Lower lobe of right lung (tissue), 2 donors: ENCODE results near the gene LHX3. TPM values are rescaled to one million over a fixed set of nuclear protein-coding genes. Genes with fewer than 3 reads are reported as not detected.
A peak's percentile ranks its signal among the peaks of the same experiment; 100 is the strongest.

Source experiments
- ATAC-seq, 2 donors: fragments of 200-7000 bp; cut with Tn5 transposase; one replicate each; pipeline ENCODE4 v1.9.1; 2020 to 2022; ENCODE audit warnings: mild to moderate bottlenecking in 2 of 2, moderate library complexity in 2 of 2
- DNase-seq: peaks from one replicate; pipeline ENCODE4 v3.0.0-alpha.2; 2020
- H3K27ac ChIP-seq: fragments of 200-600 bp; one replicate; pipeline ENCODE4 v1.8.0; 2022
- H3K27me3 ChIP-seq: fragments of 200-600 bp; one replicate; pipeline ENCODE4 v1.8.0; 2022; ENCODE audit warnings: low read depth
- H3K36me3 ChIP-seq: fragments of 200-600 bp; one replicate; pipeline ENCODE4 v1.8.0; 2022; ENCODE audit warnings: mild to moderate bottlenecking
- H3K4me1 ChIP-seq: fragments of 200-600 bp; one replicate; pipeline ENCODE4 v1.8.0; 2022
- H3K4me3 ChIP-seq: fragments of 200-600 bp; one replicate; pipeline ENCODE4 v1.8.0; 2022; ENCODE audit warnings: mild to moderate bottlenecking
- H3K9me3 ChIP-seq: fragments of 200-600 bp; one replicate; pipeline ENCODE4 v1.8.0; 2022
- intact Hi-C: fragments of 100-400 bp; cut with DNase I; formaldehyde crosslinking; loops from one replicate; pipeline ENCODE4 v1.11.0; 2022
- total RNA-seq: library from RNA; stranded (reverse); fragmentation: NEBNext Ultra II Directional; extraction: Animal tissue kit (Norgen Biotek cat#: 25700); gene quantifications from one replicate; pipeline ENCODE4 v1.2.1, GENCODE V29; 2021
- TF ChIP-seq, protein P1 (sequence below): fragments of 200-600 bp; IDR thresholded peaks from one replicate; pipeline ENCODE4 v1.8.0; 2022; ENCODE audit warnings: antibody characterized with exemption, mild to moderate bottlenecking
- donor health status: DM: no; HTN: yes; CAD: no; lungs with severe emphysema.

LHX3 gene
- total RNA-seq, 1 donor from 2014 or later = not detected

DNA sequence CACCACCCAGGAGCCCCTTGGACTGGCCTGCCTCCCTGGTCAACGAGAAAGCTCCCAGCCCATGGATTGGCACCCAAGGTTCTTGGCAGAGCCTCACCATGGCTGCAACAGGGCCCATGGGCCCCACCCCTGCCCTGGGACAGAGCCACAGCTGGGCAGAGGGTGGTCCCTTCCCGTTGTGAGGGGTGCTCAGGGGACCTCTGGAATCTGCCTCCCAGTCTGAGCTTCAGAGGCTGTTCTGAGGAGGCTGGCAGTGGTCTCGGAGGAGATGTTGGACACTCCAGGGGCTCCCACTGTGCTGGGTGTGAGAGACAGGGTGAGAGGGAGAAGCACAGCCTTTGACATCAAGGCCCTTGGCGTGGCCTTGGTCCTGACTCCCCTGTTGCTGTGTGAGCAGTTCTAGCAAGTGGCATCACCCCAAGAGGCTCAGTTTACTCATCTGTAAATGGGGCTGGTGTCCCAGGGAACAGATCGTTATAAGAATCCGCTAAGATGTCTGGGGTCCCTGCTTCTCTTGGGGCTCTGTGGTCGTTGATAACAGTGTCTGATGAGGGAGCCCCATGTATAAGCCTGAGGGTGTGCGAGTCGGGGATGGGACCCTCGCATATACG lies 33.0 kb downstream of the LHX3 start:
- TF ChIP-seq, protein P1, sequence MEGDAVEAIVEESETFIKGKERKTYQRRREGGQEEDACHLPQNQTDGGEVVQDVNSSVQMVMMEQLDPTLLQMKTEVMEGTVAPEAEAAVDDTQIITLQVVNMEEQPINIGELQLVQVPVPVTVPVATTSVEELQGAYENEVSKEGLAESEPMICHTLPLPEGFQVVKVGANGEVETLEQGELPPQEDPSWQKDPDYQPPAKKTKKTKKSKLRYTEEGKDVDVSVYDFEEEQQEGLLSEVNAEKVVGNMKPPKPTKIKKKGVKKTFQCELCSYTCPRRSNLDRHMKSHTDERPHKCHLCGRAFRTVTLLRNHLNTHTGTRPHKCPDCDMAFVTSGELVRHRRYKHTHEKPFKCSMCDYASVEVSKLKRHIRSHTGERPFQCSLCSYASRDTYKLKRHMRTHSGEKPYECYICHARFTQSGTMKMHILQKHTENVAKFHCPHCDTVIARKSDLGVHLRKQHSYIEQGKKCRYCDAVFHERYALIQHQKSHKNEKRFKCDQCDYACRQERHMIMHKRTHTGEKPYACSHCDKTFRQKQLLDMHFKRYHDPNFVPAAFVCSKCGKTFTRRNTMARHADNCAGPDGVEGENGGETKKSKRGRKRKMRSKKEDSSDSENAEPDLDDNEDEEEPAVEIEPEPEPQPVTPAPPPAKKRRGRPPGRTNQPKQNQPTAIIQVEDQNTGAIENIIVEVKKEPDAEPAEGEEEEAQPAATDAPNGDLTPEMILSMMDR = no peak
- no peaks in the 10 kb centered on the region for H3K36me3 ChIP-seq
- no peak overlapping the region for H3K4me3 ChIP-seq
- H3K27me3 ChIP-seq = peaks cover 48% of the 10 kb centered on the region
- H3K27ac ChIP-seq = no peak overlapping the region
- DNase-seq (no peak), ATAC-seq (no peak)
- no peaks in the 10 kb centered on the region for H3K9me3 ChIP-seq
- intact Hi-C loops = no loop called here
- H3K4me1 ChIP-seq = no peaks in the 10 kb centered on the region

DNA sequence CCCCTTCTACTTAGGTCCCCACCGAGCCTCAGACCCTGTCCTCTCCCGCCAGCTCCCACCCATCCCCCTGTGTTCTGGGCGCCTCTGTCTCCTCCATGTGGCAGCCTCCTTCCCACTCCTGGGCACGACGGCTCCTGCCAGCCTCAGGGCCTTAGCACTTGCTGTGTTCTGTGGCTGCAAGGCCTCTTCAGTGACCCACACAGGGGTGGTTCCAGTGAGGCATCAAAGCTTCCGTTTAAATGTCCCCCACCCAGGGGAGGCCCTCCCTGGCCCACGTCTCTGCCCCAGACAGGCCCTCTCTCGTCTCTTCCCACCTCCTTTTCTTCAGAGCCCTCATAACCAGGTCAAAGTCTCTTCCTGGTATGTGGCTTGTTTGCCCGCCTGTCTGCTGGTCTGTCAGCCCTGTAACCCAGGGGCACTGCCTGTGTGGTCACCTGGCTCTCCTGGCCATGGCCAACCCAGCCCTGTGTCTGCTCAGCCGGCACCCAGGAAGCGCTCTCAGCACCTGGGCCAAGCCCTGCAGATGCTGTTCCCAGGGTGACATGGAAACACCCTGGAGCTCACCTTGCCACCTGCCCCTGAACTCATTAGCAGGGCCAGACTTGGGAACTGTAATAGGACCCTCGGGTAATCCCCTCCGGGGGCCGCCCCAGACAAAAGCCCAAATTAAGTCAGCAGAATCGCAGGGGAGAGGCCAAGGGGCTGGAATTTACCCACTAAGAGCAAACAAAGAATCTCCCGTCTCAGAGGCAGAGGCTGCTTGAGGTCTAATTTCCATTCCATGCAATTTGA lies 33.7 kb downstream of the LHX3 start:
- intact Hi-C loops = no loop called here
- no peak for DNase-seq
- Histone ChIP-seq H3K27ac (no peak overlapping the region), H3K9me3 (no peaks in the 10 kb centered on the region), H3K36me3 (no peaks in the 10 kb centered on the region), H3K4me1 (no peaks in the 10 kb centered on the region), H3K4me3 (no peak overlapping the region), H3K27me3 (peaks cover 48% of the 10 kb centered on the region)
- no peak for ATAC-seq
- TF ChIP-seq, protein P1 = no peak

DNA sequence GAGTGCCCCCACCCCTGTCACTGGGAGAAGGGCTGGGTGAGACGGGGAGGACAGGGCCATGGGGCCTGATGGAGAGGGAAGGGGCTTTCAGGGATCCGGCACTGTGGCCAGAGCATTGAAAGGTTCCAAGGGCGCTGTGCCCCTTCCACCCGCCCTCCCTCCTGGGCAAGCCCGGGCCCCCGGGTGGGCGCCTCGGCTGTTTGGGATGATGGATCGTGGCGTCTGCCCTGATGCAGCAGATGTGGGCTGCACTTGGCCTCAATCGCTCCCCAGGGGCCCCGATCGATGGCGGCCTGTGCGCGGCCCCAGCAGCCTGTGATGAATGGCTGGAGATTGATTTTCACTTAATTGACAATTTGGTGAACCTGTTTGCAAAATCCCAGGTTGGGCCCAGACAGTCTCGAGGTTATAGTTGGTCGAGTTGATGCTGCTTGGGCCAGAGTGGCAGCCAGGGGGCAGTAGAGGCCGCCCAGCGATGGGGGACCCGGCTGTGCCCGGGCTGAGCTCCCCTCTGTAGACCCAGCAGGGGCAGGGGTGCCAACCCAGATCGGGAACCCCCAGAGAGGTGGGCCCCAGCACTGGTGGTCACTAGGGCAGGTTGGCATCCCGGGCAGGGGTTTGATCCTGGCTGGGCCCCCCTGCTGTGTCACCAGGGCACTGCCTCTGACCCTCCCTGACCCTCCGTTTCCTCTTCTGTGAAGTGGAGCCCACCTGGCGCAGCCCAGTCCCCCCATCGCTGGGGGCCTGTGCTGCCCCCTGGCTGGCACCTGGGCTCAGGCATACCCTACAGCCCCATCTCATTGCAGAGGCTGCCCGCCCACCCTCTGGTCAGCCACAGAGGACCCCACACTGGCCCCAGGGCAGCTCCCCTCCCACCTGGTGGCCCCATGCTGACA lies 34.7 kb downstream of the LHX3 start:
- Histone ChIP-seq H3K4me1 (no peaks in the 10 kb centered on the region), H3K36me3 (no peaks in the 10 kb centered on the region), H3K27me3 (peaks cover 48% of the 10 kb centered on the region), H3K27ac (no peak overlapping the region), H3K9me3 (no peaks in the 10 kb centered on the region), H3K4me3 (no peak overlapping the region)
- ATAC-seq (peak in 1 of 2 donors; percentile 53), DNase-seq (no peak)
- TF ChIP-seq, protein P1 = peak; percentile 60
- intact Hi-C loops = no loop called here

DNA sequence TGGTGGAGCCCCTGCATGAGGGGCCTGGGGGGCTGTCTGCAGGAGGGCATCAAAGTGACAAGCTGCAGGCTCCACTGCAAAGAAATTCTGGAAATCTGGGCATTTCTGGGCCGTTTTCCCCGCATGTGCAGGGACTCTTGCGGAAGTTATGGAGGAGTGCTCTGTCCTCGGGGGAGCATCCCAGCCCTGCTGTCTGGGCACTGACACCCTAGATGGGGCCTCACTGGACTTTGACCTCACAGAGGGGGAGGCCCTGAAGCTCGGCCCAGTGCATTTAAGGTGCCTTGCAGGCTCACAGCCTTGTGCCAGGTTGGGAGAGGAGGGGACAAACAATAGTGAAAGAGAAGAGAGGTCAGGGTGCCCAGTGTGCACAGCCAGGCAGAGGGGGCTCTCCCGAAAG lies 35.4 kb downstream of the LHX3 start:
- intact Hi-C loops = no loop called here
- H3K4me1 ChIP-seq = no peaks in the 10 kb centered on the region
- H3K27ac ChIP-seq = no peak overlapping the region
- ATAC-seq (no peak), DNase-seq (no peak)
- H3K27me3 ChIP-seq = peaks cover 48% of the 10 kb centered on the region
- H3K36me3 ChIP-seq = no peaks in the 10 kb centered on the region
- H3K9me3 ChIP-seq = no peaks in the 10 kb centered on the region
- H3K4me3 ChIP-seq = no peak overlapping the region
- TF ChIP-seq, protein P1 = no peak

DNA sequence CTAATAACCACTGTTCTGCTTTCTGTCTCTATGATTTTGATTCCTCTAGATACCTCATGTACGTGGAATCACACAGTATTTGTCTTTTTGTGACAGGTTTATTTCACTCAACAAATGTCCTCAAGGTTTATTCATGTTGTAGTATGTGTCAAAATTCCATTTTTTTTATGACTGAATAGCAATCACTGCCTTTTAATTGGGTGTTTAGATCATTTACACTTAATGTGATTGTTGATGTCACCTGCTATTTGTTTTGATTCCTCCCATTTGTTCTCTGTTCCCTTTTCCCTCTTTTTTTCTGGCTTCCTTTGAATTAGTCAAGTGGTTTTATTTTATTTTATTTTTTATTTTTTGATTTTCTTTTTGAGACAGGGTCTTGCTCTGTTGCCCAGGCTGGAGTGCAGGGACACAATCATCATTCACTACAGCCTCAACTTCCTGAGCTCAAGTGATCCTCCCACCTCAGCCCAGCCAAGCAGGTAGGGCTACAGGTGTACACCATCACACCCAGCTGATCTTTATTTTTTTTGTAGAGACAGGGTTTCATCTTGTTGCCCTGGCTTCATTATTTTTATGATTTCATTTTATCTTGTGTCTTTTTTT lies 41.6 kb downstream of the LHX3 start:
- Histone ChIP-seq H3K9me3 (peaks cover 4% of the 10 kb centered on the region), H3K4me3 (no peak overlapping the region), H3K27ac (no peak overlapping the region), H3K4me1 (no peaks in the 10 kb centered on the region), H3K36me3 (no peaks in the 10 kb centered on the region), H3K27me3 (peaks cover 9% of the 10 kb centered on the region)
- ATAC-seq = no peak
- no peak for DNase-seq
- TF ChIP-seq, protein P1 = no peak
- intact Hi-C loops = no loop called here
